Measurements from ENCODE around the gene ZFAND3. TPM values are rescaled to one million over a fixed set of nuclear protein-coding genes. Genes with fewer than 3 reads are reported as not detected.
A peak's percentile ranks its signal among the peaks of the same experiment; 100 is the strongest.

The ZFAND3 gene
- total RNA-seq, 1 experiment from 2014 or later = 47.2 TPM

GRCh38 chr6:37979392-37980221 is 160.1 kb downstream of the ZFAND3 start:
- Histone ChIP-seq H3K36me3 (ENCODE audit: control insufficient read depth in 1 of 2, insufficient read depth in 2 of 2, low read length in 2 of 2) (no peaks in the 10 kb centered on the region), H3K79me2 (ENCODE audit: insufficient read depth, low read length) (peaks cover 43% of the 10 kb centered on the region), H3K9me2 (ENCODE audit: insufficient read depth) (no peaks in the 10 kb centered on the region), H3K9ac (ENCODE audit: low read length) (no peak overlapping the region), H3K27ac (ENCODE audit: low read depth, low read length) (no peak overlapping the region), H3K4me3 (replicated peaks in 1 of 2; ENCODE audit: low read depth in 1 of 2, low read length in 2 of 2) (no peak overlapping the region), H3K27me3 (ENCODE audit: insufficient read depth, low read length) (no peaks in the 10 kb centered on the region), H3K9me3 (ENCODE audit: control insufficient read depth in 1 of 2, insufficient read depth in 1 of 2, low read depth in 1 of 2, low read length in 2 of 2) (no peaks in the 10 kb centered on the region; a peak in 1 of 4 replicates), H3K4me2 (ENCODE audit: low read length) (no peak overlapping the region), H3K4me1 (ENCODE audit: control insufficient read depth in 1 of 2, insufficient read depth in 2 of 2, low read length in 2 of 2) (no peaks in the 10 kb centered on the region), H4K20me1 (ENCODE audit: insufficient read depth) (no peaks in the 10 kb centered on the region), H2AFZ (ENCODE audit: low read depth, low read length, poor library complexity, severe bottlenecking) (no peak overlapping the region)
- no peak for TF ChIP-seq ELF1 (IDR thresholded peaks at IDR 0.05; ENCODE audit: borderline replicate concordance, low read depth)
- no TSS peak for BruUV-seq (replicated peaks)
- ChIA-PET RAD21 (ENCODE audit: low non-redundant PET in 1 of 2, low total read pairs in 2 of 2, uncharacterized antibody in 2 of 2, unreplicated experiment in 2 of 2) (no interaction called here), CTCF (no interaction called here), POLR2A (no interaction called here)
- DNase-seq (ENCODE audit: low read depth, low spot score) = no peak
- no peak for ATAC-seq
- intact Hi-C loops (cut with micrococcal nuclease) = no loop called here

GRCh38 chr6:37980222-37980595 is 160.7 kb downstream of the ZFAND3 start:
- Histone ChIP-seq H3K4me1 (ENCODE audit: control insufficient read depth in 1 of 2, insufficient read depth in 2 of 2, low read length in 2 of 2) (no peaks in the 10 kb centered on the region), H3K9me3 (ENCODE audit: control insufficient read depth in 1 of 2, insufficient read depth in 1 of 2, low read depth in 1 of 2, low read length in 2 of 2) (no peaks in the 10 kb centered on the region), H3K27me3 (ENCODE audit: insufficient read depth, low read length) (no peaks in the 10 kb centered on the region), H3K9ac (ENCODE audit: low read length) (no peak overlapping the region), H3K36me3 (ENCODE audit: control insufficient read depth in 1 of 2, insufficient read depth in 2 of 2, low read length in 2 of 2) (no peaks in the 10 kb centered on the region), H3K79me2 (ENCODE audit: insufficient read depth, low read length) (peaks cover 46% of the 10 kb centered on the region), H3K27ac (ENCODE audit: low read depth, low read length) (no peak overlapping the region), H3K4me3 (replicated peaks in 1 of 2; ENCODE audit: low read depth in 1 of 2, low read length in 2 of 2) (no peak overlapping the region), H3K4me2 (ENCODE audit: low read length) (no peak overlapping the region), H2AFZ (ENCODE audit: low read depth, low read length, poor library complexity, severe bottlenecking) (no peak overlapping the region), H4K20me1 (ENCODE audit: insufficient read depth) (no peaks in the 10 kb centered on the region), H3K9me2 (ENCODE audit: insufficient read depth) (no peaks in the 10 kb centered on the region)
- CTCF ChIA-PET = no interaction called here
- intact Hi-C loops (cut with micrococcal nuclease) = no loop called here
- TF ChIP-seq TCF7L2 (IDR thresholded peaks at IDR 0.05; ENCODE audit: borderline replicate concordance, extremely low read depth, insufficient read depth, insufficient read length) = no peak
- TF ChIP-seq REST (IDR thresholded peaks at IDR 0.05; ENCODE audit: low read depth) = no peak
- TF ChIP-seq CTCF (IDR thresholded peaks at IDR 0.05 in 2 of 3, conservative IDR thresholded peaks at IDR 0.05 in 1 of 3; ENCODE audit: borderline replicate concordance in 1 of 3, insufficient read depth in 1 of 3, low read depth in 2 of 3, low read length in 2 of 3) = no peak
- TF ChIP-seq ATF3 (IDR thresholded peaks at IDR 0.05) = no peak
- no peak for TF ChIP-seq MAX (IDR thresholded peaks at IDR 0.05)
- TF ChIP-seq SRF (IDR thresholded peaks at IDR 0.05; ENCODE audit: low read depth) = no peak
- no peak for TF ChIP-seq EZH2phosphoT487 (IDR thresholded peaks at IDR 0.05; ENCODE audit: borderline replicate concordance)
- no peak for TF ChIP-seq EZH2 (IDR thresholded peaks at IDR 0.05)
- TF ChIP-seq YY1 (IDR thresholded peaks at IDR 0.05; ENCODE audit: extremely low read depth, insufficient replicate concordance, low read depth, low read length) = no peak
- TF ChIP-seq POLR2A (IDR thresholded peaks at IDR 0.05; ENCODE audit: borderline replicate concordance, extremely low read depth, insufficient read depth, insufficient read length) = no peak
- RAD21 ChIA-PET (ENCODE audit: low non-redundant PET in 1 of 2, low total read pairs in 2 of 2, uncharacterized antibody in 2 of 2, unreplicated experiment in 2 of 2) = no interaction called here
- DNase-seq (ENCODE audit: low read depth, low spot score) (no peak), ATAC-seq (no peak)
- TSS peak; percentile 12 for BruUV-seq (replicated peaks)
- POLR2A ChIA-PET = no interaction called here
